Neuronal stem cell (in vitro differentiated cells): Measurements from ENCODE around the gene PKNOX2.

ENCODE experiments used
- DNase-seq: peaks from one replicate; pipeline ENCODE4 v3.0.0-alpha.2; 2013; ENCODE audit warnings: low spot score
- H2AFZ ChIP-seq: one replicate; pipeline ENCODE4 v1.6.1; 2013; ENCODE audit warnings: mild to moderate bottlenecking, low read length, inconsistent platforms
- H2AK5ac ChIP-seq: 2 replicates; pipeline ENCODE4 v1.6.1; 2013; ENCODE audit warnings: low read depth, mild to moderate bottlenecking, inconsistent platforms, low read length, moderate library complexity, mixed read lengths
- H2BK120ac ChIP-seq: 2 replicates; pipeline ENCODE4 v1.6.1; 2013; ENCODE audit warnings: low read depth, mild to moderate bottlenecking, inconsistent platforms, low read length, moderate library complexity, mixed read lengths
- H2BK12ac ChIP-seq: one replicate; pipeline ENCODE4 v1.6.1; 2013; ENCODE audit warnings: low read length, inconsistent platforms
- H2BK15ac ChIP-seq: 2 replicates; pipeline ENCODE4 v1.6.1; 2013; ENCODE audit warnings: mild to moderate bottlenecking, low read length, inconsistent platforms, mixed read lengths
- H2BK5ac ChIP-seq: one replicate; pipeline ENCODE4 v1.6.1; 2013; ENCODE audit warnings: inconsistent platforms, mild to moderate bottlenecking, low read length, moderate library complexity
- H3K14ac ChIP-seq: one replicate; pipeline ENCODE4 v1.6.1; 2013; ENCODE audit warnings: low read length, inconsistent platforms
- H3K18ac ChIP-seq: 2 replicates; pipeline ENCODE4 v1.6.1; 2013; ENCODE audit warnings: low read length, inconsistent platforms
- H3K23ac ChIP-seq: 2 replicates; pipeline ENCODE4 v1.6.1; 2013; ENCODE audit warnings: low read depth, mild to moderate bottlenecking, mixed read lengths, low read length, inconsistent platforms; ENCODE audit not compliant: poor library complexity
- H3K27ac ChIP-seq: replicated peaks from 3 replicates; pipeline ENCODE4 v1.5.1; 2013; ENCODE audit warnings: low read length, inconsistent platforms
- H3K27me3 ChIP-seq, 3 experiments: 2 replicates each; pipeline ENCODE4 v1.6.1; 2013; ENCODE audit warnings: low read length in 3 of 3, mild to moderate bottlenecking in 2 of 3, inconsistent platforms in 1 of 3, low read depth in 1 of 3, mixed read lengths in 1 of 3, moderate library complexity in 1 of 3; ENCODE audit not compliant: control insufficient read depth in 3 of 3, insufficient read depth in 3 of 3
- H3K36me3 ChIP-seq, 2 donors: replicated peaks in 1 of 2; 2 replicates each; pipeline ENCODE4 v1.6.1; 2013; ENCODE audit warnings: low read length in 2 of 2; ENCODE audit not compliant: control insufficient read depth in 2 of 2, insufficient read depth in 2 of 2
- H3K4ac ChIP-seq: 2 replicates; pipeline ENCODE4 v1.6.1; 2013; ENCODE audit warnings: inconsistent platforms, mild to moderate bottlenecking, low read length, moderate library complexity
- H3K4me1 ChIP-seq, 2 donors: 1 replicate in 1 of 2; 2 replicates in 1 of 2; pipeline ENCODE4 v1.6.1; 2013; ENCODE audit warnings: low read length in 2 of 2, low read depth in 1 of 2; ENCODE audit not compliant: control insufficient read depth in 2 of 2, insufficient read depth in 1 of 2
- H3K4me2 ChIP-seq: one replicate; pipeline ENCODE4 v1.6.1; 2013; ENCODE audit warnings: mild to moderate bottlenecking, low read length, inconsistent platforms; ENCODE audit not compliant: insufficient read depth, poor library complexity, severe bottlenecking
- H3K4me3 ChIP-seq, 2 donors: 2 replicates each; pipeline ENCODE4 v1.5.1; 2013; ENCODE audit warnings: low read length in 2 of 2, mild to moderate bottlenecking in 2 of 2, inconsistent platforms in 1 of 2, moderate library complexity in 1 of 2
- H3K79me1 ChIP-seq: one replicate; pipeline ENCODE4 v1.6.1; 2013; ENCODE audit warnings: low read depth, mild to moderate bottlenecking, inconsistent platforms, low read length, moderate library complexity
- H3K9ac ChIP-seq: one replicate; pipeline ENCODE4 v1.6.1; 2013; ENCODE audit warnings: mild to moderate bottlenecking, low read depth, low read length, inconsistent platforms; ENCODE audit not compliant: poor library complexity
- H3K9me3 ChIP-seq, 2 donors: replicated peaks in 1 of 2; 2 replicates each; pipeline versions ENCODE3 to v1.6.1; 2013; ENCODE audit warnings: low read length in 2 of 2, mild to moderate bottlenecking in 2 of 2, inconsistent platforms in 1 of 2, low read depth in 1 of 2, mixed read lengths in 1 of 2, moderate library complexity in 1 of 2; ENCODE audit not compliant: control insufficient read depth in 2 of 2, insufficient read depth in 1 of 2
- H4K8ac ChIP-seq: one replicate; pipeline ENCODE4 v1.6.1; 2013; ENCODE audit warnings: low read depth, mild to moderate bottlenecking, inconsistent platforms, low read length, moderate library complexity
- H4K91ac ChIP-seq: one replicate; pipeline ENCODE4 v1.6.1; 2013; ENCODE audit warnings: low read length, low read depth, mild to moderate bottlenecking, inconsistent platforms; ENCODE audit not compliant: poor library complexity
- WGBS, 2 donors: extraction: QIAGEN DNeasy Blood & Tissue Kit; methylation state at CpG; one replicate each; pipeline ENCODE4 v1.1.7; 2013; ENCODE audit warnings: missing lambda C conversion rate in 2 of 2, mixed read lengths in 1 of 2; ENCODE audit not compliant: insufficient read length in 2 of 2, insufficient replicate concordance in 1 of 2; ENCODE audit errors: extremely low coverage in 2 of 2; 5-methylcytosine and 5-hydroxymethylcytosine counted together

PKNOX2 gene

DNA sequence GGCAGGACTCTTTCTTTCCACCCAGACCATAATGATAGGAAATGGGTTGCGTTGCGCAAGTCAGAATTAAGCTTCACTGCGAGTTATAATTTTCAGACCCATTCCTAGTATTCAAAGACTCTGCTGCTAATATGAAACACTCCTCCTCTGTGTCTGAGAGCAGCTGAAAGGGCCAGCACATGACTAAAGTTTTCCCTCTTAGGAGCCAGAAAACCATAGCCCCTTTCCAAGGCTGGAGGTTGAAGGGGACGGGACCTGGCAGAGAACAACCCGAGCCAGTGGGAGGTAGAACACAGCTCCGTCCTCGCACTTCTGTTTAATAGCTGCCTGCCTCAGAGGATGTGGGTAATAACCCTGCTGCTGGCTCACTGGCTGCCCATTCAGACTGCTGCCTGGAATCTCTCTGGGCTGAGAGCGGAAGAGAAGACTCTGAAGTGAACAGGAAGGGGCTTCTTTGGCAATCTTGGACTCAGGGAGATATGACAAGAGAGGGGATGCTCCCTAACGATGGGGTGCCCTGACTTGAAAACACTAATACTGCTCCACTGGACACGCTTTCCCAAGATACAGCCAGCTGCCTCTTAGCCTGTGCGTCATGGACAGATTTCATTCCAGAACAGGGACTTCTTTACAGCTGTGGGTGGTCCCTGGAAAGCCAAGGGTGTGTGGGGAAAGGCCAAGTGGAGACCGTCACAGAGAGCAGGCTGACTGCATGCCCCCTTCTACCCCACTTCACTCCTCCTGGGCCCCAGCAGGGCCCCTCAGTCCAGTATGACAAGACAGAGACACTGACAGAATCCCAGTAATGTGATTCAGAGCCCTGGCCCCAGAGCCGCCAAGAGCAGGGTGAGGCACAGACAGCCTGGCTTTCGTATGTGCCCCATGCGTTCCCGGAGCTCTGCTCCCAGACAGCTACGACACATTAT, 174.6 kb downstream of the PKNOX2 start:
- Histone ChIP-seq H3K4me3 (no peak overlapping the region), H3K14ac (no peak overlapping the region), H3K4ac (no peak overlapping the region), H3K36me3 (peaks cover 1 to 37% of the 10 kb centered on the region in 2 donors), H3K18ac (peak overlapping the region; percentile 23), H2AFZ (no peak overlapping the region), H3K23ac (no peak overlapping the region), H2BK12ac (no peak overlapping the region), H3K79me1 (no peaks in the 10 kb centered on the region), H3K4me1 (peaks cover 41 to 45% of the 10 kb centered on the region in 2 donors), H2BK15ac (peak overlapping the region; percentile 11), H3K27me3 (no peaks in the 10 kb centered on the region), H3K9ac (no peak overlapping the region), H3K9me3 (no peaks in the 10 kb centered on the region), H3K4me2 (no peak overlapping the region), H4K91ac (no peak overlapping the region), H2AK5ac (no peak overlapping the region), H4K8ac (no peak overlapping the region), H2BK120ac (no peak overlapping the region), H3K27ac (no peak overlapping the region), H2BK5ac (no peak overlapping the region)
- WGBS, 2 donors: no CpG with 5 or more reads among the region's 17 CpGs
- no peak for DNase-seq

DNA sequence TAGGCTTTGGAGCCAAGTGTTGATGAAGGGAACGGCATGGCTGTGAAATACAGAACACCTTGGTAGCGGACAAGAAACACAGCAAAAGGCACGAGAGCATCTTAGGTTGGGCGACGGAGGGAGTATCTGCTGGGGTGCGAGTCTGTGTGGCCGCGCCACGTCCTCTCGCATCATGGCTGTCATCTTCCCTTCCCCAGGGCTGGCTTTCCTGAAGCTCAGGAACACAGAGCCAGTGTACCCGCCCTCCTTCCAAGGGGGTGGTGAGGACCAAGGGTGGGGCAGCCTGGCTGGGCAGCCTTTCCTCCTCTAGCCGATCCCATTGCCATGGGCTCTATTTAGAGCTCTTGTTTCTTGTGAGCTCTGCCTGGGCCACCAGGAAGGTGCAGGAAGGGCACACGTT, 177.1 kb downstream of the PKNOX2 start:
- Histone ChIP-seq H3K4me1 (peaks cover 56 to 59% of the 10 kb centered on the region in 2 donors), H3K27ac (no peak overlapping the region)

DNA sequence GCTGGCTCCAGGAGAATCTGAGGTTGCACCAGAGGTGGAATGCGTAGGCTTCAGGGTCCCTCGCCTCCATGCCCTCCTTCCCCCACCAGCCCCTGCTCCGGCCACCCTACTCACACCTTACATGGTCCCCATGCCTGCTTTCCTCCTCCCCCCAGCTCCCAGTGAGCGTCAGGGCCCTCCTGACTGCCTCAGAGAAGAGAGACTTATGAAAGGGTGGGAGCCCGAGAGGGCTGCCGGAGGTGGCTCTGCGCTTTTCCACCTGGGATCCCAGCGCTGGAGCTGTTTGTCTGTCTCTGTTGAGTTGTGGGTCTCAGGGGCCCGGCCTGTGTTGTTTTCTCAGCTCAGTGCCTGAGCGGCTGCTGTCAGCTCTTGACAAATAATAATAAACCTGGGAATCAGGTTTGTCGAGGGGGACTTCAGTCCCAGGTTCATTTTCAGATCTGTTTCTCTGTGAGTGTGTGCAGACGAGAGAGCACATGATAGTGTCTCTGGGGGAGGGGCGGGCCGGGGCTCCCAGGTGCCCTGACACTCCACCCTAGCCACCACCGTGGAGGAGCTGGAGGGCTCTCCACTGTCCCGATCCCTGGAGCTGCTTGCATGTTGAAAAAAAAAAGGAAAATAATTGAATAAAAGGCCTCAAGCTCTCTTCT, 177.9 kb downstream of the PKNOX2 start:
- peak overlapping the region; percentile 41 for H2BK12ac ChIP-seq
- peak overlapping the region; percentile 33 for H2BK15ac ChIP-seq
- no peak for DNase-seq
- no peak overlapping the region for H3K4me2 ChIP-seq
- H2BK120ac ChIP-seq: peak overlapping the region; percentile 4
- WGBS, 2 donors: no CpG with 5 or more reads among the region's 16 CpGs
- H3K9me3 ChIP-seq: no peaks in the 10 kb centered on the region
- no peak overlapping the region for H3K27ac ChIP-seq
- peaks cover 1 to 29% of the 10 kb centered on the region in 2 donors for H3K36me3 ChIP-seq
- H2BK5ac ChIP-seq: peak overlapping the region; percentile 77
- H4K91ac ChIP-seq: no peak overlapping the region
- H3K9ac ChIP-seq: no peak overlapping the region
- no peaks in the 10 kb centered on the region for H3K27me3 ChIP-seq
- H4K8ac ChIP-seq: no peak overlapping the region
- peak overlapping the region; percentile 51 for H3K18ac ChIP-seq
- no peak overlapping the region for H2AFZ ChIP-seq
- H3K79me1 ChIP-seq: no peaks in the 10 kb centered on the region
- no peak overlapping the region for H3K14ac ChIP-seq
- H3K4me3 ChIP-seq: no peak overlapping the region
- H3K23ac ChIP-seq: no peak overlapping the region
- peak overlapping the region; percentile 82 for H2AK5ac ChIP-seq
- H3K4ac ChIP-seq: no peak overlapping the region
- peaks cover 63 to 64% of the 10 kb centered on the region in 2 donors for H3K4me1 ChIP-seq

More for the DNA sequence above, 177.1 kb downstream of the PKNOX2 start:
- no peak overlapping the region for H2BK12ac ChIP-seq
- no peak overlapping the region for H2AFZ ChIP-seq
- WGBS, 2 donors: no CpG with 5 or more reads among the region's 13 CpGs
- H2BK15ac ChIP-seq: peak overlapping the region; percentile 53
- H3K4me3 ChIP-seq: no peak overlapping the region
- no peaks in the 10 kb centered on the region for H3K9me3 ChIP-seq
- no peaks in the 10 kb centered on the region for H3K27me3 ChIP-seq
- peak overlapping the region; percentile 15 for H3K4ac ChIP-seq
- no peaks in the 10 kb centered on the region for H3K79me1 ChIP-seq
- no peak overlapping the region for H4K91ac ChIP-seq
- H2AK5ac ChIP-seq: peak overlapping the region; percentile 44
- H3K4me2 ChIP-seq: no peak overlapping the region
- H3K18ac ChIP-seq: peak overlapping the region; percentile 31
- H3K14ac ChIP-seq: no peak overlapping the region
- H2BK5ac ChIP-seq: no peak overlapping the region
- no peak for DNase-seq
- peaks cover 1 to 34% of the 10 kb centered on the region in 2 donors for H3K36me3 ChIP-seq
- no peak overlapping the region for H3K9ac ChIP-seq
- no peak overlapping the region for H4K8ac ChIP-seq
- no peak overlapping the region for H2BK120ac ChIP-seq
- H3K23ac ChIP-seq: peak overlapping the region; percentile 16
